Tibial artery (tissue), 4 donors: Measurements from ENCODE around the gene EPC1.
A peak's percentile ranks its signal among the peaks of the same experiment; 100 is the strongest.

Source experiments
- DNase-seq, 2 donors: peaks; one replicate each; pipeline ENCODE4 v3.0.0-alpha.2; 2019
- H3K27ac ChIP-seq, 2 donors: fragments of 200-600 bp; sonication (generic) in 1 of 2; 1 replicate in 1 of 2; 2 replicates in 1 of 2; pipeline ENCODE4 v1.5.1; 2018 to 2019; ENCODE audit warnings: mild to moderate bottlenecking in 1 of 2
- H3K27me3 ChIP-seq, 2 donors: fragments of 200-600 bp; sonication (generic) in 1 of 2; one replicate each; pipeline versions ENCODE4 v1.5.1 to v1.6.0; 2016 to 2019
- H3K36me3 ChIP-seq, 3 donors: fragments of 200-600 bp; sonication (generic) in 2 of 3; one replicate each; pipeline ENCODE4 v1.5.1; 2016 to 2019; ENCODE audit warnings: mild to moderate bottlenecking in 2 of 3
- H3K4me1 ChIP-seq, 4 donors: fragments of 200-600 bp; sonication (generic) in 2 of 4; 1 replicate in 3 of 4; 2 replicates in 1 of 4; pipeline ENCODE4 v1.5.1; 2016 to 2019
- H3K4me3 ChIP-seq, 2 donors: fragments of 200-600 bp; sonication (generic) in 1 of 2; 1 replicate in 1 of 2; 2 replicates in 1 of 2; pipeline ENCODE4 v1.5.1; 2018 to 2019; ENCODE audit warnings: mild to moderate bottlenecking in 2 of 2
- H3K9me3 ChIP-seq, 3 donors: fragments of 200-600 bp; sonication (generic) in 1 of 3; one replicate each; pipeline ENCODE4 v1.5.1; 2016 to 2019
- CTCF ChIP-seq, 2 experiments: fragments of 200-600 bp in 1 of 2; fragments of 450-650 bp in 1 of 2; IDR thresholded peaks; one replicate each; pipeline ENCODE4 v1.5.1; 2017 to 2019; ENCODE audit warnings: antibody characterized with exemption in 2 of 2, mild to moderate bottlenecking in 1 of 2, moderate library complexity in 1 of 2
- intact Hi-C: fragments of 100-400 bp; cut with DNase I; formaldehyde crosslinking; loops from one replicate; pipeline ENCODE4 v1.15.0; 2023; ENCODE audit warnings: low total_unique reads

EPC1 gene

GRCh38 chr10:32374605-32375004 lies 27.6 kb upstream of the EPC1 start:
- TF ChIP-seq CTCF (IDR thresholded peaks at IDR 0.05): no peak
- no peaks in the 10 kb centered on the region for H3K9me3 ChIP-seq
- no peaks in the 10 kb centered on the region for H3K36me3 ChIP-seq
- no peak overlapping the region for H3K4me3 ChIP-seq
- peaks cover 0 to 71% (median 13%) of the 10 kb centered on the region in 4 donors for H3K4me1 ChIP-seq
- H3K27ac ChIP-seq: peak overlapping the region; percentile 20 to 84
- intact Hi-C loops: no loop called here
- no peaks in the 10 kb centered on the region for H3K27me3 ChIP-seq
- no peak for DNase-seq

- intact Hi-C loops: no loop called here
- no peaks in the 10 kb centered on the region for H3K27me3 ChIP-seq
- no peak for DNase-seq
- H3K4me1 ChIP-seq: peaks cover 0 to 80% (median 14%) of the 10 kb centered on the region in 4 donors
- H3K27ac ChIP-seq: peak overlapping the region in 1 of 2 donors; percentile 43
- TF ChIP-seq CTCF (IDR thresholded peaks at IDR 0.05): no peak
- no peak overlapping the region for H3K4me3 ChIP-seq
- no peaks in the 10 kb centered on the region for H3K9me3 ChIP-seq
- no peaks in the 10 kb centered on the region for H3K36me3 ChIP-seq
These were observed 26.5 kb upstream of the EPC1 start for GRCh38 chr10:32373496-32373895.

GRCh38 chr10:32373031-32373430 lies 26.1 kb upstream of the EPC1 start:
- Histone ChIP-seq H3K27me3 (no peaks in the 10 kb centered on the region), H3K4me3 (no peak overlapping the region), H3K9me3 (no peaks in the 10 kb centered on the region), H3K36me3 (no peaks in the 10 kb centered on the region), H3K4me1 (peaks cover 0 to 85% (median 17%) of the 10 kb centered on the region in 4 donors), H3K27ac (peak overlapping the region in 1 of 2 donors; percentile 43)
- no peak for TF ChIP-seq CTCF (IDR thresholded peaks at IDR 0.05)
- intact Hi-C loops: no loop called here
- no peak for DNase-seq

- H3K9me3 ChIP-seq: no peaks in the 10 kb centered on the region
- no peak for DNase-seq
- no peak overlapping the region for H3K4me3 ChIP-seq
- H3K27me3 ChIP-seq: no peaks in the 10 kb centered on the region
- no peak for TF ChIP-seq CTCF (IDR thresholded peaks at IDR 0.05)
- intact Hi-C loops: no loop called here
- H3K36me3 ChIP-seq: no peaks in the 10 kb centered on the region
- peaks cover 0 to 93% (median 24%) of the 10 kb centered on the region in 4 donors for H3K4me1 ChIP-seq
- peak overlapping the region in 1 of 2 donors; percentile 43 for H3K27ac ChIP-seq
These were observed 25.3 kb upstream of the EPC1 start for GRCh38 chr10:32372000-32372875.

- intact Hi-C loops: no loop called here
- no peaks in the 10 kb centered on the region for H3K36me3 ChIP-seq
- H3K4me1 ChIP-seq: peaks cover 0 to 96% (median 26%) of the 10 kb centered on the region in 4 donors
- no peaks in the 10 kb centered on the region for H3K9me3 ChIP-seq
- DNase-seq: no peak
- no peaks in the 10 kb centered on the region for H3K27me3 ChIP-seq
- H3K4me3 ChIP-seq: no peak overlapping the region
- peak overlapping the region; percentile 4 to 43 for H3K27ac ChIP-seq
- no peak for TF ChIP-seq CTCF (IDR thresholded peaks at IDR 0.05)
These were observed 24.1 kb upstream of the EPC1 start for GRCh38 chr10:32371101-32371500.
